GM21529 (cell line): Measurements from ENCODE around the gene RAPGEF6.
"Not testable (repeated sequence)": the region's sequence is repeated elsewhere in the genome, so short reads cannot be mapped to it uniquely, and the experiment has no call there.

ENCODE experiments used
- ATAC-seq: cut with Tn5 transposase; IDR thresholded peaks from one replicate; pipeline ENCODE4 v1.9.1; 2021; ENCODE audit not compliant: unreplicated experiment

RAPGEF6 gene

GRCh38 chr5:131640043-131640856, 5.2 kb upstream of the RAPGEF6 start:
- ATAC-seq, result peak; percentile 46

- ATAC-seq, result no peak
Measured at GRCh38 chr5:131639148-131639547, 4.1 kb upstream of the RAPGEF6 start.

- ATAC-seq, result no peak
Measured at GRCh38 chr5:131637694-131638093, 2.7 kb upstream of the RAPGEF6 start.

- no peak for ATAC-seq
Measured at GRCh38 chr5:131635684-131636572, 899 bp upstream of the RAPGEF6 start.

- ATAC-seq, result peak; percentile 26
Measured at GRCh38 chr5:131634666-131634995, 398 bp downstream of the RAPGEF6 start.

GRCh38 chr5:131634238-131634637, 791 bp downstream of the RAPGEF6 start:
- no peak for ATAC-seq

GRCh38 chr5:131633830-131634229, 1.2 kb downstream of the RAPGEF6 start:
- no peak for ATAC-seq

- no peak for ATAC-seq
Measured at GRCh38 chr5:131630963-131631350, 4.1 kb downstream of the RAPGEF6 start.

GRCh38 chr5:131630208-131630962, 4.6 kb downstream of the RAPGEF6 start:
- no peak for ATAC-seq

- ATAC-seq, result no peak
Measured at GRCh38 chr5:131628990-131629389, 6.0 kb downstream of the RAPGEF6 start.

GRCh38 chr5:131627207-131627865, 7.7 kb downstream of the RAPGEF6 start:
- no peak for ATAC-seq

GRCh38 chr5:131622633-131623032, 12.4 kb downstream of the RAPGEF6 start:
- ATAC-seq, result no peak

- ATAC-seq, result not testable (repeated sequence)
Measured at GRCh38 chr5:131621164-131621563, 13.9 kb downstream of the RAPGEF6 start.

- no peak for ATAC-seq
Measured at GRCh38 chr5:131619102-131619501, 15.9 kb downstream of the RAPGEF6 start.

GRCh38 chr5:131617140-131617822, 17.7 kb downstream of the RAPGEF6 start:
- ATAC-seq, result no peak

- no peak for ATAC-seq
Measured at GRCh38 chr5:131615957-131616356, 19.1 kb downstream of the RAPGEF6 start.

GRCh38 chr5:131613423-131613822, 21.6 kb downstream of the RAPGEF6 start:
- ATAC-seq, result no peak

- no peak for ATAC-seq
Measured at GRCh38 chr5:131611064-131611381, 24.0 kb downstream of the RAPGEF6 start.

GRCh38 chr5:131610198-131611063, 24.6 kb downstream of the RAPGEF6 start:
- no peak for ATAC-seq

- no peak for ATAC-seq
Measured at GRCh38 chr5:131609774-131610173, 25.3 kb downstream of the RAPGEF6 start.
